SU-DHL-6 (cell line): ENCODE results near the gene ZDHHC8.

Experiments used
- H2AFZ ChIP-seq: fragments of 200-600 bp; sonication (generic); 2 replicates; pipeline ENCODE4 v1.6.1; 2014; ENCODE audit warnings: low read depth, mild to moderate bottlenecking, moderate library complexity, mixed read lengths, antibody characterized with exemption, low read length; ENCODE audit not compliant: severe bottlenecking
- H3F3A ChIP-seq: fragments of 200-600 bp; shearing (Covaris generic); 2 replicates; pipeline ENCODE4 v1.6.0; 2016; ENCODE audit warnings: antibody characterized with exemption, mild to moderate bottlenecking; ENCODE audit not compliant: insufficient read depth
- H3K27ac ChIP-seq: fragments of 200-600 bp; sonication (generic); 2 replicates; pipeline ENCODE4 v1.5.1; 2016; ENCODE audit warnings: low read depth, mild to moderate bottlenecking, low read length, moderate library complexity, mixed read lengths
- H3K27me3 ChIP-seq: fragments of 200-600 bp; sonication (generic), shearing (Covaris generic); 2 replicates; pipeline ENCODE4 v1.6.0; 2014; ENCODE audit warnings: mild to moderate bottlenecking, low read length
- H3K36me3 ChIP-seq: fragments of 200-600 bp; sonication (generic); 2 replicates; pipeline ENCODE4 v1.6.1; 2014; ENCODE audit warnings: mild to moderate bottlenecking, low read length, mixed read lengths
- H3K4me2 ChIP-seq: fragments of 300-600, 200-600 bp; shearing (Covaris generic), sonication (generic); 2 replicates; pipeline ENCODE4 v1.6.0; 2014; ENCODE audit warnings: low read length, low read depth, mild to moderate bottlenecking; ENCODE audit not compliant: poor library complexity, severe bottlenecking
- H3K4me3 ChIP-seq: fragments of 200-600 bp; sonication (generic); 2 replicates; pipeline ENCODE4 v1.5.1; 2014; ENCODE audit warnings: antibody characterized with exemption, low read length, mild to moderate bottlenecking, mixed read lengths; ENCODE audit not compliant: insufficient read depth, poor library complexity, severe bottlenecking
- H3K79me2 ChIP-seq: fragments of 200-600 bp; sonication (generic); 2 replicates; pipeline ENCODE4 v1.6.1; 2014; ENCODE audit warnings: mild to moderate bottlenecking, low read length, moderate library complexity; ENCODE audit not compliant: insufficient read depth
- H3K9ac ChIP-seq: fragments of 200-600 bp; sonication (generic); 2 replicates; pipeline ENCODE4 v1.7.0; 2014; ENCODE audit warnings: mild to moderate bottlenecking, low read length
- H3K9me2 ChIP-seq: fragments of 200-600 bp; sonication (generic); replicated peaks from 2 replicates; pipeline ENCODE4 v1.6.1; 2014; ENCODE audit warnings: low read length; ENCODE audit not compliant: insufficient read depth
- H3K9me3 ChIP-seq: fragments of 200-600 bp; sonication (generic); 2 replicates; pipeline ENCODE4 v1.6.1; 2014; ENCODE audit warnings: low read length, mixed read lengths; ENCODE audit not compliant: insufficient read depth
- H4K20me1 ChIP-seq: fragments of 200-600 bp; sonication (generic); 2 replicates; pipeline ENCODE4 v1.6.1; 2014; ENCODE audit warnings: low read depth, mild to moderate bottlenecking, antibody characterized with exemption, low read length, moderate library complexity, mixed read lengths
- CTCF ChIP-seq: fragments of 200-600 bp; sonication (generic); IDR thresholded peaks from one replicate; pipeline ENCODE4 v1.5.1; 2017; ENCODE audit warnings: antibody characterized with exemption, mild to moderate bottlenecking, low read length, moderate library complexity; ENCODE audit not compliant: insufficient read depth, poor library complexity, severe bottlenecking
- EZH2phosphoT487 ChIP-seq: fragments of 200-600 bp; sonication (generic), shearing (Covaris generic); conservative IDR thresholded peaks from 2 replicates; pipeline ENCODE4 v1.6.1; 2018; ENCODE audit warnings: mild to moderate bottlenecking, antibody characterized with exemption, low read length, moderate library complexity, mixed read lengths

Gene ZDHHC8

DNA sequence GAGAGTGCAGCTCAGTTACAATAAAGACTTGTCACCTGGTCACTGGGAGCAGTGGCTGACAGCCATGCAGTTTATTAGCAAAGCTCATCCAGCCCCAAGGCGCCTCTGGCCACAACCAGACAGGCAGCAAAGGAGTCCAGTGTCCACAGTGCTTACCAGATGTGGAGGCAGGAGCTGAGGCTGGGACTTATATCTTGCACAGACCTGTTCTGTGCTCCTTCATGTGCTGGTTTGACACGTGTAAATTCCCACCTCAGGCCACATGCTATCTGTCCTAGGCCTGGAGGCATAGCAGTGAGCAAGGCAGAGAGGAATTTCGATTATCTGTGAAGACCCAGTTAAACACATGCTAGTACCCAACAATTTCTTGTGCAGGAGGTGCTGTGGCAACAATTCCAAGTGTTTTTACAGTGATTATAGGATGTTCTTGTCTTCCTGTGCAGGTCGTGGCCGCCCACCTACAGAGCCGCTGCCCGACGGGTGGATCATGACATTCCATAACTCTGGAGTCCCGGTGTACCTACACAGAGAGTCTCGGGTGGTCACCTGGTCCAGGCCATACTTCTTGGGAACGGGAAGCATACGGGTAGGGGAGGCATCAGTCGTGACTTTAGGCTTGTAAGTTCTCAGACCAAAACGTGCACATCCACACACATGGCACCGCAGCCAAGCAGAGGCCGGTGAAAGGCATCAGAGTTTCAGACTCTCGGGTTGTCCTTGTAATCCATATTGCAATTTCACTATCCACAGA is 42.2 kb upstream of the ZDHHC8 start:
- H3K79me2 ChIP-seq = peaks cover 17% of the 10 kb centered on the region
- H3K27me3 ChIP-seq = no peaks in the 10 kb centered on the region
- no peaks in the 10 kb centered on the region for H3F3A ChIP-seq
- no peak overlapping the region for H3K4me3 ChIP-seq
- H2AFZ ChIP-seq = no peak overlapping the region
- no peak overlapping the region for H3K27ac ChIP-seq
- H4K20me1 ChIP-seq = no peaks in the 10 kb centered on the region
- H3K4me2 ChIP-seq = no peak overlapping the region
- no peaks in the 10 kb centered on the region for H3K36me3 ChIP-seq
- TF ChIP-seq CTCF (no peak), EZH2phosphoT487 (no peak)
- H3K9ac ChIP-seq = no peak overlapping the region
- H3K9me3 ChIP-seq = no peaks in the 10 kb centered on the region
- H3K9me2 ChIP-seq = no peaks in the 10 kb centered on the region

GRCh38 chr22:20089977-20090729 is 41.5 kb upstream of the ZDHHC8 start:
- Histone ChIP-seq H4K20me1 (no peaks in the 10 kb centered on the region), H3K79me2 (peaks cover 9% of the 10 kb centered on the region), H3K9me3 (no peaks in the 10 kb centered on the region)

GRCh38 chr22:20090730-20091240 is 40.8 kb upstream of the ZDHHC8 start:
- H3K27me3 ChIP-seq = no peaks in the 10 kb centered on the region
- H3K4me2 ChIP-seq = no peak overlapping the region
- H3K79me2 ChIP-seq = 0 out of 2 replicates have a peak, but pooled peaks cover 5% of the 10 kb centered on the region
- no peaks in the 10 kb centered on the region for H3K9me2 ChIP-seq
- H3K4me3 ChIP-seq = no peak overlapping the region
- H3K36me3 ChIP-seq = no peaks in the 10 kb centered on the region
- H3K27ac ChIP-seq = no peak overlapping the region
- TF ChIP-seq EZH2phosphoT487 = no peak
- no peak for TF ChIP-seq CTCF
- H2AFZ ChIP-seq = no peak overlapping the region
- no peaks in the 10 kb centered on the region for H3K9me3 ChIP-seq
- H4K20me1 ChIP-seq = no peaks in the 10 kb centered on the region
- H3K9ac ChIP-seq = no peak overlapping the region
- H3F3A ChIP-seq = no peaks in the 10 kb centered on the region

More at GRCh38 chr22:20089977-20090729, 41.5 kb upstream of the ZDHHC8 start:
- H3K36me3 ChIP-seq = no peaks in the 10 kb centered on the region
- no peak for TF ChIP-seq CTCF
- H3K9me2 ChIP-seq = no peaks in the 10 kb centered on the region
- H3K27me3 ChIP-seq = no peaks in the 10 kb centered on the region
- H3K9ac ChIP-seq = no peak overlapping the region
- H3K4me2 ChIP-seq = no peak overlapping the region
- no peak overlapping the region for H3K4me3 ChIP-seq
- H3F3A ChIP-seq = no peaks in the 10 kb centered on the region
- no peak overlapping the region for H3K27ac ChIP-seq
- no peak overlapping the region for H2AFZ ChIP-seq
